HAP-1 (cell line): ENCODE measurements around the gene VAMP5.

Source experiments
- DNase-seq, 2 experiments: peaks; one replicate each; pipeline ENCODE4 v3.0.0-alpha.2; 2016 to 2020; ENCODE audit warnings: low spot score in 2 of 2
- H3K27me3 ChIP-seq: fragments of 250-450 bp; sonication (Bioruptor Pico); 2 replicates; pipeline ENCODE4 v1.5.1; 2020; ENCODE audit warnings: low read depth, mild to moderate bottlenecking, moderate library complexity
- H3K36me3 ChIP-seq: fragments of 250-450 bp; sonication (Bioruptor Pico); replicated peaks from 2 replicates; pipeline ENCODE4 v1.5.1; 2020; ENCODE audit warnings: mild to moderate bottlenecking
- H3K4me1 ChIP-seq: fragments of 250-450 bp; sonication (Bioruptor Pico); 2 replicates; pipeline ENCODE4 v1.5.1; 2020; ENCODE audit warnings: mild to moderate bottlenecking
- H3K4me3 ChIP-seq: fragments of 250-450 bp; sonication (Bioruptor Pico); 2 replicates; pipeline ENCODE4 v1.5.1; 2020; ENCODE audit warnings: mild to moderate bottlenecking, moderate library complexity
- H3K9me3 ChIP-seq: fragments of 250-450 bp; sonication (Bioruptor Pico); 2 replicates; pipeline ENCODE4 v1.5.1; 2020; ENCODE audit warnings: mild to moderate bottlenecking, moderate library complexity
- in situ Hi-C: fragments of 300-500 bp; cut with MboI; formaldehyde crosslinking; loops from 3 replicates; pipeline ENCODE4 v1.14.3; 2020; ENCODE audit warnings: low sequenced_read_pairs, inconsistent platforms, mixed read lengths

Gene VAMP5

GRCh38 chr2:85621338-85621737 is 37.1 kb downstream of the VAMP5 start:
- in situ Hi-C loops: no loop called here
- Histone ChIP-seq H3K9me3 (no peaks in the 10 kb centered on the region), H3K27me3 (no peaks in the 10 kb centered on the region), H3K4me3 (no peak overlapping the region), H3K4me1 (peaks cover 12% of the 10 kb centered on the region), H3K36me3 (peaks cover 65% of the 10 kb centered on the region)
- DNase-seq: no peak

- H3K36me3 ChIP-seq: peaks cover 91% of the 10 kb centered on the region
- peaks cover 5% of the 10 kb centered on the region for H3K4me1 ChIP-seq
- no peak overlapping the region for H3K4me3 ChIP-seq
- no peaks in the 10 kb centered on the region for H3K27me3 ChIP-seq
- no peak for DNase-seq
- in situ Hi-C loops: no loop called here
- H3K9me3 ChIP-seq: no peaks in the 10 kb centered on the region
Measured at GRCh38 chr2:85623991-85624390, 39.8 kb downstream of the VAMP5 start.

- peaks cover 95% of the 10 kb centered on the region for H3K36me3 ChIP-seq
- in situ Hi-C loops: no loop called here
Measured at GRCh38 chr2:85628658-85629057, 44.4 kb downstream of the VAMP5 start.

GRCh38 chr2:85631316-85631715 is 47.1 kb downstream of the VAMP5 start:
- in situ Hi-C loops: loop anchor here (10.0 kb wide), 1 partner anchor 503 kb away; no protein-coding TSS in a partner anchor
- no peak for DNase-seq
- H3K36me3 ChIP-seq: peaks cover 94% of the 10 kb centered on the region
- H3K4me1 ChIP-seq: no peaks in the 10 kb centered on the region
- H3K4me3 ChIP-seq: no peak overlapping the region
- H3K9me3 ChIP-seq: no peaks in the 10 kb centered on the region
- H3K27me3 ChIP-seq: no peaks in the 10 kb centered on the region

More at GRCh38 chr2:85628658-85629057, 44.4 kb downstream of the VAMP5 start:
- DNase-seq: no peak
- H3K4me1 ChIP-seq: no peaks in the 10 kb centered on the region
- no peaks in the 10 kb centered on the region for H3K9me3 ChIP-seq
- H3K4me3 ChIP-seq: no peak overlapping the region
- H3K27me3 ChIP-seq: no peaks in the 10 kb centered on the region

GRCh38 chr2:85635011-85635410 is 50.8 kb downstream of the VAMP5 start:
- in situ Hi-C loops: loop anchor here (10.0 kb wide), 1 partner anchor 500 kb away; no protein-coding TSS in a partner anchor

GRCh38 chr2:85635636-85636035 is 51.4 kb downstream of the VAMP5 start:
- Histone ChIP-seq H3K27me3 (no peaks in the 10 kb centered on the region), H3K9me3 (no peaks in the 10 kb centered on the region), H3K4me3 (no peak overlapping the region), H3K4me1 (no peaks in the 10 kb centered on the region), H3K36me3 (peaks cover 93% of the 10 kb centered on the region)
- no peak for DNase-seq
- in situ Hi-C loops: loop anchor here (10.0 kb wide), 1 partner anchor 499 kb away; no protein-coding TSS in a partner anchor

More at GRCh38 chr2:85635011-85635410, 50.8 kb downstream of the VAMP5 start:
- no peak overlapping the region for H3K4me3 ChIP-seq
- no peaks in the 10 kb centered on the region for H3K27me3 ChIP-seq
- no peaks in the 10 kb centered on the region for H3K4me1 ChIP-seq
- peaks cover 96% of the 10 kb centered on the region for H3K36me3 ChIP-seq
- no peaks in the 10 kb centered on the region for H3K9me3 ChIP-seq
- no peak for DNase-seq

- no peak overlapping the region for H3K4me3 ChIP-seq
- H3K9me3 ChIP-seq: no peaks in the 10 kb centered on the region
- DNase-seq: no peak
- H3K27me3 ChIP-seq: no peaks in the 10 kb centered on the region
- peaks cover 93% of the 10 kb centered on the region for H3K36me3 ChIP-seq
- in situ Hi-C loops: no loop called here
- no peaks in the 10 kb centered on the region for H3K4me1 ChIP-seq
Measured at GRCh38 chr2:85642725-85643124, 58.5 kb downstream of the VAMP5 start.
